ENCODE measurements around the gene DEPDC5.

DNA sequence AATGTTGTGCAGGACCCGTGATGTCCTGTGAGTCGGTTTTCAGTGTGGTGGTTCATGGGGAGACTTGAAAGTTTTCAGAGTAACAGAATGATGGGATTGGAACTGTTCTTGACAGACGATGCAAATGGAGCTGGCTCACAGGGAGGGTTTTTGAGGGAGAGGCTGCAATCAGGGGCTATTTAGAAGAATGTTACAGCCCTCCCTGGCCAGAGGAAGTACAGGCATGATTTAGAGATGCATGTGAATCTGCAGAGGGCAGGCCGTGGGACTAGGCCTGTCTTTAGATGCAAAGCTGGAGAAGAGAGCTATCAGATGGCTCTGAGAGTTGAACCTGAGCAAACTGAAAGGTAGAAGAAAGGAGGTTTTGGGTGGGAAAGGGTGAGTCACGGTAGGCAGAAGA is 115.9 kb downstream of the DEPDC5 start:
- no peak for TF ChIP-seq CTCF (IDR thresholded peaks at IDR 0.05)
- TF ChIP-seq POLR2AphosphoS5 (IDR thresholded peaks at IDR 0.05) = no peak
- no peak for TF ChIP-seq POLR2A (IDR thresholded peaks at IDR 0.05)
